LNCaP clone FGC (cell line): ENCODE measurements around the gene SEC24C.
"Not testable (repeated sequence)": the region's sequence is repeated elsewhere in the genome, so short reads cannot be mapped to it uniquely, and the experiment has no call there.

Source experiments
- DNase-seq: peaks from one replicate; pipeline ENCODE4 v3.0.0-alpha.2; 2011; ENCODE audit warnings: low read depth
- H3K4me3 ChIP-seq: 2 replicates; pipeline ENCODE4 v1.5.1; 2011; ENCODE audit warnings: mild to moderate bottlenecking, low read depth, low read length, control low read depth
- CTCF ChIP-seq: IDR thresholded peaks from 2 replicates; pipeline ENCODE4 v1.5.1; 2012; ENCODE audit warnings: mild to moderate bottlenecking; ENCODE audit not compliant: control insufficient read depth, insufficient read depth; ENCODE audit errors: extremely low read depth

Gene SEC24C

GRCh38 chr10:73743905-73744663 lies at the start of gene SEC24C:
Gene SEC24C, plus strand, starts transcription at chr10:73744372. Its CDS starts 2,461 bp downstream, at chr10:73746833.
- peak; percentile 87 for DNase-seq
- H3K4me3 ChIP-seq: peak within 1 kb of the TSS; percentile 88
- TF ChIP-seq CTCF: no peak

- peak; percentile 60 for DNase-seq
- not testable (repeated sequence) for H3K4me3 ChIP-seq
Measured at GRCh38 chr10:73695302-73695701, 48.9 kb upstream of the SEC24C start.

- DNase-seq, H3K4me3 ChIP-seq: not testable (repeated sequence)
Measured at GRCh38 chr10:73697675-73698159, 46.5 kb upstream of the SEC24C start, which contains the start of gene AGAP5. Gene AGAP5, minus strand, starts transcription at chr10:73698109. Its CDS starts 354 bp downstream, at chr10:73697755.

DNA sequence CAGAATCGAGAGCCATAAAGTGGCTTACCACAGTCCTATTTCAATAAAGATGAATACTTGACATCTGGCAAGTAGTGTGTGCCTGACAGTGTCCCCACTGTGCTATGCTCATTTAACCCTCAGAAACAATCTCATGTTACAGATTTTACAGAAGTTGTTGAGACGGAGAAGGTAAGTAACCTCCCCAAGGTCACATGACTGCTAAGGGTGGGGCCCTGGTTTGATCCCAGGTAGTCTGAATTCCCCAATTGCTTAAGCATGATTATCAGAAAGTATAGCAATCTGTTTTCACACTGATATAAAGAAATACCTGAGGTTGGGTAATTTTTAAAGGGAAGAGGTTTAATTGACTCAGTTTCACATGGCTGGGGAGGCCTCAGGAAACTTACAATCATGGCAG lies 45.4 kb upstream of the SEC24C start:
- H3K4me3 ChIP-seq, DNase-seq: not testable (repeated sequence)

DNA sequence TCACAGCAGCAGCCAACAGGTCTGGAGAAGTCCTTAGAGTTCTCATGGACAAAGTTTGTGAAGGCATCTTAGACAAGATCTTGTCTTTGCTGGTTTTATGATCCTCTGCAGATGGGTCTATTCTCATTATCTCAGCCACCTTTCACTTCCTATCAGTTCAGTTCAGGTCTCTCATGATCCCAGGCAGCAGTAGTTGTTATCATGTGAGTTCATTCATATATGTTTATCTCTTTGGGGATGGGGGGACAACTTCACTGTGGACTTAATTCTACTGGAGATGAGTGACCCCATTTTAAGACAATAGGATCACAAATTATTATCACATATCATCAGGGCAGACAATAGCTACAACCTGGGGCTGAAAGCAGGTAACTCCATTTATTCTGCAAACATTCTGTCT lies 40.2 kb upstream of the SEC24C start:
- not testable (repeated sequence) for DNase-seq, H3K4me3 ChIP-seq

DNA sequence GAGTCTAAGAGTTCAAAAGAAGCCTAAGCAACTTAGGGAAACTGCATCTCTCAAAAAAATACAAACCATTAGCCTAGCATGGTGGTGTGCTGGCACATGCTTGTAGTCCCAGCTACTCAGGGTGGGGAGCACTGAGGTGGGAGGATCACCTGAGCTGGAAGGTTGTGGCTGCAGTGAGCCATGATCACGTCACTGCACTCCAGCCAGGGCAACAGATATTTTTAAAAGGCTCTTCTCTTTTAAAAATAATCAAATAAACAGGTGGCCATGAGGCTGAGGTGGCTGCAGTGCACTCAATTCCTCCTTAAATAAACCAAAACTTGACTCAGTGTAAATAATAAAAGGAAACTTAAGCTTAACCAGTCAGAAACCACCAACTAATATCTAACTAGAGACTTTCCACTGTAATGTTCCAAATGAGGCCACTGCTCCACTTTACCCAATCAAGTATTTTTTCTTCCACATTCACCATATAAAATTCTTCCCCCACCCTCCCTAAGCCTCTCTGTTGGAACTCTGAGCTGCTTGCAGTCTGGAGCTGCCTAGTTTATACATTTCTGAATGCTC lies 38.6 kb upstream of the SEC24C start:
- not testable (repeated sequence) for DNase-seq, H3K4me3 ChIP-seq

- DNase-seq, H3K4me3 ChIP-seq: not testable (repeated sequence)
Measured at GRCh38 chr10:73706488-73706887, 37.7 kb upstream of the SEC24C start.

- DNase-seq, H3K4me3 ChIP-seq: not testable (repeated sequence)
Measured at GRCh38 chr10:73707628-73708027, 36.5 kb upstream of the SEC24C start.

- not testable (repeated sequence) for H3K4me3 ChIP-seq, DNase-seq
Measured at GRCh38 chr10:73708122-73708521, 36.0 kb upstream of the SEC24C start.

DNA sequence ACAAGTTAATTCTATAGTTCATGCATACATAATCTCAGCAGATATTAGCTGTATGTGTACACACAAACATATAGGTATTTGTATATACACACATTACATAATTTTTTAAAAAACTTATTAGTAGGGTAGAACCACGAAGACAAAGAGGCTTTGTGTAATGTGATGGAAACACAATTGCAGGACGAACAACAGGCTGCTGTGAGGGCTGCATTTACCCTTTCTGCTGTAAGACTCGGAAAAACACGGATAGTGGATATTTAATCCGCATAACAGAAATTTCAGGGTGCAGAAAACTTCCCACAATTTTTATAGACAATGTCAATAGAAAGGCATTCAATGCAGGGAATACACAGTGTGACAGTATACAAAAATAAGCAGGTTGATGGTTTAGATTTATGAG lies 32.5 kb upstream of the SEC24C start:
- not testable (repeated sequence) for H3K4me3 ChIP-seq, DNase-seq

- DNase-seq, H3K4me3 ChIP-seq: not testable (repeated sequence)
Measured at GRCh38 chr10:73713912-73714311, 30.3 kb upstream of the SEC24C start.

GRCh38 chr10:73714483-73714882 lies 29.7 kb upstream of the SEC24C start:
- H3K4me3 ChIP-seq: not testable (repeated sequence)
- peak; percentile 48 for DNase-seq

GRCh38 chr10:73715179-73716156 lies 28.7 kb upstream of the SEC24C start:
- peak; percentile 11; the same call in 1 of the 2 replicates for TF ChIP-seq CTCF
- H3K4me3 ChIP-seq: not testable (repeated sequence)
- peak; percentile 90 for DNase-seq
